HG02981 (cell line): ENCODE measurements around the gene ZBTB7C.
A peak's percentile ranks its signal among the peaks of the same experiment; 100 is the strongest.

ENCODE experiments used
- ATAC-seq: cut with Tn5 transposase; IDR thresholded peaks from one replicate; pipeline ENCODE4 v1.9.1; 2021; ENCODE audit warnings: mild to moderate bottlenecking, moderate library complexity; ENCODE audit not compliant: unreplicated experiment

ZBTB7C gene

GRCh38 chr18:48131042-48131441 is 278.1 kb downstream of the ZBTB7C start:
- no peak for ATAC-seq

- no peak for ATAC-seq
Measured at GRCh38 chr18:48129621-48130082, 279.5 kb downstream of the ZBTB7C start.

GRCh38 chr18:48127606-48128005 is 281.6 kb downstream of the ZBTB7C start:
- no peak for ATAC-seq

- no peak for ATAC-seq
Measured at GRCh38 chr18:48126240-48126639, 282.9 kb downstream of the ZBTB7C start.

- no peak for ATAC-seq
Measured at GRCh38 chr18:48125724-48126123, 283.5 kb downstream of the ZBTB7C start.

- ATAC-seq: peak; percentile 56
Measured at GRCh38 chr18:48124857-48125626, 284.1 kb downstream of the ZBTB7C start.

- no peak for ATAC-seq
Measured at GRCh38 chr18:48123941-48124340, 285.2 kb downstream of the ZBTB7C start.

- no peak for ATAC-seq
Measured at GRCh38 chr18:48123324-48123723, 285.9 kb downstream of the ZBTB7C start.

- ATAC-seq: no peak
Measured at GRCh38 chr18:48122816-48123215, 286.4 kb downstream of the ZBTB7C start.

- ATAC-seq: no peak
Measured at GRCh38 chr18:48122376-48122775, 286.8 kb downstream of the ZBTB7C start.

- ATAC-seq: no peak
Measured at GRCh38 chr18:48121752-48122151, 287.4 kb downstream of the ZBTB7C start.

GRCh38 chr18:48119204-48119603 is 290.0 kb downstream of the ZBTB7C start:
- ATAC-seq: no peak

GRCh38 chr18:48116873-48117630 is 292.1 kb downstream of the ZBTB7C start:
- no peak for ATAC-seq

GRCh38 chr18:48116017-48116416 is 293.2 kb downstream of the ZBTB7C start:
- ATAC-seq: no peak

- no peak for ATAC-seq
Measured at GRCh38 chr18:48113691-48114090, 295.5 kb downstream of the ZBTB7C start.

GRCh38 chr18:48111587-48111986 is 297.6 kb downstream of the ZBTB7C start:
- ATAC-seq: no peak

- no peak for ATAC-seq
Measured at GRCh38 chr18:48110797-48111196, 298.4 kb downstream of the ZBTB7C start.

GRCh38 chr18:48109961-48110493 is 299.2 kb downstream of the ZBTB7C start:
- ATAC-seq: no peak

- no peak for ATAC-seq
Measured at GRCh38 chr18:48108136-48108535, 301.0 kb downstream of the ZBTB7C start.

- ATAC-seq: no peak
Measured at GRCh38 chr18:48106976-48107781, 302.0 kb downstream of the ZBTB7C start.

GRCh38 chr18:48106498-48106897 is 302.7 kb downstream of the ZBTB7C start:
- no peak for ATAC-seq
